Pulmonary artery endothelial cell (primary cell): ENCODE results near the gene PAWR. TPM values are rescaled to one million over a fixed set of nuclear protein-coding genes. Genes with fewer than 3 reads are reported as not detected.

Experiments
- DNase-seq: peaks from one replicate; pipeline ENCODE4 v3.0.0-alpha.2; 2011; ENCODE audit warnings: low read depth, low spot score
- total RNA-seq: library from RNA; depleted of rRNA; stranded (reverse); fragments of >200 nt; gene quantifications from 2 replicates; pipeline ENCODE4 v1.2.3, GENCODE V29; 2014

PAWR gene, protein sequence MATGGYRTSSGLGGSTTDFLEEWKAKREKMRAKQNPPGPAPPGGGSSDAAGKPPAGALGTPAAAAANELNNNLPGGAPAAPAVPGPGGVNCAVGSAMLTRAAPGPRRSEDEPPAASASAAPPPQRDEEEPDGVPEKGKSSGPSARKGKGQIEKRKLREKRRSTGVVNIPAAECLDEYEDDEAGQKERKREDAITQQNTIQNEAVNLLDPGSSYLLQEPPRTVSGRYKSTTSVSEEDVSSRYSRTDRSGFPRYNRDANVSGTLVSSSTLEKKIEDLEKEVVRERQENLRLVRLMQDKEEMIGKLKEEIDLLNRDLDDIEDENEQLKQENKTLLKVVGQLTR
- 99.3 and 123 TPM in 2 replicates for total RNA-seq

DNA sequence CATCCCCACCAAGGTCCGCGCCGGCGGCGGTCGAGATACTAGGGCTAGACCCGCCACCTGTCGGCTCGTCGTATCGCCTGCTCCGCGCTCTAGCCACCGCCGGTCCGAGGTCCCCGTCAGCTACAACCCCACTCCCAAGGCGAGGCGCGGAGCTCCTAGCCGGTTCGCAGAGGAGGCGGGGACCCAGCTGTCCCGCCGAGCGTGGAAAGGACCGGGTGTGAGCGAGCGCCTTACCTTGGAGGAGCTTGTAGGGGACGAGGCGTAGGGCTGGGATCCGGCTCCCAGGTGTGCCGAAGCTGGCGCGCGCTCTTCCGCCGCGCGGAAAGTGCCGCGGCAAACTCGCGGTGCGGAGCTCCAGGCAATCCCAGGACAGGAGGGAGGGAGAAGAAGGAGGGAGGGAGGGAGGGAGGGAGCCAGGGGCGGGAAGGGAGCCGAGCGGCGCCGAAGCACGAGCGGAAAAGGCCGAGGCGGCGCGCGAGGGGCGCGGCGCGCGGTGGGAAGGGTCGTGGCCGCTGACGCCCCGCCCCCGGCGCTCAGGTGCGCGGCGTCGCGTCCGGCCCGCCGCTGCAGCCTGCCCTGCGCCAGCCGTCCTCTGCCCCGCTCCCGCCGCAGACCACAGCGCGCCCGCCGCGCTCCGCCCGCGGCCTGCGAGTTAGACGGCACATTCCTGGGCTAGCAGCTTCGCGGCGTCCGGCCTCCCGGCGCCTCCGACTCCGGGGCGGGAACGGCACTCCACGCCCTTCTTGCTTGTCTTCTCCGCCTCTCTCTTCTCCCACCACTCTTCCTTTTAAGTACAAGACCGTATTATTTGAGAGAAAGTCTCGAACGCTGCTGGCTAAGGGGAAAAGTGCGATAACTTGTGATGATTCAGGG is at the start of gene PAWR:
Gene PAWR (minus strand): TSS at position 327 of the 873 bp plus-strand sequence. CDS start 720 bp downstream, outside the sequence.
- peak; percentile 43 for DNase-seq

DNA sequence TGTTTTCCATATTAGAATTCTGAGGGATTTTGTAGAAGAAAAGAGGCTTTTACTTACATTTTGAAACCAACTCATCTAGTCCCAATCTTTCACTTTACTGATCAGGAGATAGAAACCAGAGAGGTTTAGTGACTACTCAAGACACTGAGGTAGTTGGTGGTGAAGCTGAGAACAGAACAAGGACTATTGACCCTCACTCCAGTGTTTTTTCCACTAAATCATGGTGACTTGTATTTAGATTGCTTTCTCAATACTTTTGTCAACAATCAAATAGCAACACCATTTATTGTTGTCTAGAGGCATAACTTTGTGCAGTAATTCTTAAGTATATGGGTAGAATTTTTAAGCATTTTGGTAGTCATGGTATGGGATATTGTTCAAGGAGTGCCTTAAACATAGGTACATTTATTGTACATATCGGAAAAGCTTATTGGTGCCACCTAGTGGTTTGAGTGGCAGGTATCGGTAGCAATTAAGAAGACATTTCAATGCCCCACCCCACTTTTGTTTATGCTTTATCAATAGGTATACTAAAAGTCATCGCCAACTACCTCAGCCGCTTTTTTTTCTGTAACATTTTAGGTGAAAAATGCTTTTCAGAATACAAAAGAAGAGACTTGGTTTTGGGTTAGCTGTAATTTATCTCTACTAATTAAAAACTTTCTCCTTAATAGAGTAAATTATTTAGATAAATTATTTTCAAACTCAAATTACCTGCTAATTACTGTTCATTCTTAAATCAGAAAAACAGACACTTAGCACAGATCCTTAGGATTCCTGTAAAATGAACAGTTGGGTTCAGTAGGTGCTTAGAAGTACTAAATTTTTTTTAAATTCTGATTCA is 47.3 kb upstream of the PAWR start:
- DNase-seq = peak; percentile 32

DNA sequence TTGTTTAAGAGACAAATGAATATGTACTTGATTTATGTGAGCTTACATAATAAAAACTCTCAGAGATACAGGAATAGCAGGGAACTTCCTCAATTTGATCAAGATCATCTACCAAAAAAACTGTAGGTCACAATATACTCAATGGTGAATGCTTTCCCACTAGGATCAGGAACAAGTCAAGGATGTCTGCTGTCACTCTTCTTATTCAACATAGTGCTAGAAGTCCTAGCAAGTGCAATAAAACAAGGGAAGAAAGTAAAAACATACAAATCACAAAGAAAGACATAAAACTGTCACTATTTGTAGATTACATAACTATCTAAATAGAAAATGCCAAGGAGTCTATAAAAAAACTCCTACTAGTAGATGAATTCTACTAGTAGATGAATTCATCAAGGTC is 41.9 kb upstream of the PAWR start:
- no peak for DNase-seq

DNA sequence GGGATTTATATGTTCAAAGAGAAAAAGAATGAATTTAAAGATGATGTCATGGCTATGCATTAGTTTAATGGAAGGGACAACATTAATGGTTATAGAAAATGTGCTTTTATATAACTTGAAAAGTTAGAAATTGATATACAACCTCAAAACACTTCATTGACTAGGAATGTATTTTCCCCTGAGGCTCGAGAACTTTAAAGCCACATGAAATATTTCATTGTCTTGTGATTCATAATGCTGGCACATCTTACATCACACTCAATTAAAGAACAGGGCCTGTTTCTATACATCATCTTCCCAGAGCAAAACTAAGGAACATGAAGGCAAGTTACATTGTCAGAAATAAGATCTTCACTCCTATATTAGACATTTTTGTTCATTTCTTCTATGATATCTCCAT is 35.2 kb upstream of the PAWR start:
- no peak for DNase-seq

DNA sequence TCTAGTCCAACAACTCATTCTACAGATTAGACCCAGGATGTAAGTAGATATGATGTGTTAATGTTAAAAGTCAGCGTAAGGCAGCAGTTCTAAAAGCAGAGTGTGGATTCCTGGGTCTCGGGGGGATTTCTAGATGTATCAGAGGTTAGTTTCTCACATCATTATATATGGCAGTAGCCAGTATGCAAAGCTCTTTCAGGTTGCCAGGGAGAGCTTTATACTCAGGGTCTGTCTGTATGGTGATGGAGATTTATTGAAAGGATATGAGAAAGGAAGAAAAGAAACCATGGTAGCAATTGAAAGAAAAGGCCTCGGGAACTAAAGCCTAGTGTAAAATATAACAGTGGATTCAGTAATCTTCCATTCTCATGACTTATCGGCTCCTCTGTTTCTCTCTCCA is 26.2 kb upstream of the PAWR start:
- DNase-seq = no peak

DNA sequence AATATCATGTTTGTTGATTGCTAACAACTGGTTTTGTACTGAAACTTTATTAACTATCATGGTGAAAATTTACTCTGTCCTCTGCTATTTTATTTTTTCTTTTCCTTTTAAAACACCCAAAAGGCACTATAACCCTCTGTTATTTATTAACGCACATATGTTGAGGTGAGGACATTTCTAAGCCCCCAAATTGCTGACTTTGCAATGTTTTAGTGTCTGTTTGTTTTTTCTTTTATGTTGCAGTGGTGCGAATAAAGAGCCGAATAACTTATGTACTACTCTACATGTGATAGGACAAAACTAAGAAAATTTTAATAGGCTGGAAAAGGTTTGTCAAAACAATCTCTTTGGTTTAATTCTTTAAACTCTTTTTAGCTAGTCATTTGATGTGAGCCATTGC is 24.5 kb upstream of the PAWR start:
- no peak for DNase-seq

DNA sequence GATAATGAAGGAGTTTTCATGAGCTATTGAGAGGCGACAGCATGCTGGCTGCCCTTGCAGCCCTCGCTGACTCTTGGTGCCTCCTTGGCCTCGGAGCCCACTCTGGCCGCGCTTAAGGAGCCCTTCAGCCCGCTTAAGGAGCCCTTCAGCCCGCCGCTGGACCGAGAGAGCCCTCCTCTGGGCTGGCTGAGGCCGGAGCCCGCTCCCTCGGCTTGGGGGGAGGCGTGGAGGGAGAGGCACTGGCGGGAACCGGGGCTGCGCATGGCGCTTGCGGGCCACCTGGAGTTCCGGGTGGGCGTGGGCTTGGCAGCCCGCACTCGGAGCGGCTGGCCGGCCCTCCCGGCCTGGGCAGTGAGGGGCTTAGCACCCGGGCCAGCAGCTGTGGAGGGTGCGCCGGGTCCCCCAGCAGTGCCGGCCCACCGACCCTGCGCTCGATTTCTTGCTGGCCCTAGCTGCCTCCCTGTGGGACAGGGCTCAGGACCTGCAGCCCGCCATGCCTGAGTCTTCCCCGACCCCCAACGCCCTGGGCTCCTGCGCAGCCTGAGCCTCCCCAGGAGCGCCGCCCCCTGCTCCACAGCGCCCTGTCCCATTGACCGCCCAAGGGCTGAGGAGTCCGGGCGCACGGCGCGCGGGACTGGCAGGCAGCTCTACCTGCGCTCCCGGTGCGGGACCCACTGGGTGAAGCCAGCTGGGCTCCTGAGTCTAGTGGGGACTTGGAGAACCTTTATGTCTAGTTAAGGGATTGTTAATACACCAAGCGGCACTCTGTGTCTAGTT is 20.1 kb upstream of the PAWR start:
- DNase-seq = no peak

DNA sequence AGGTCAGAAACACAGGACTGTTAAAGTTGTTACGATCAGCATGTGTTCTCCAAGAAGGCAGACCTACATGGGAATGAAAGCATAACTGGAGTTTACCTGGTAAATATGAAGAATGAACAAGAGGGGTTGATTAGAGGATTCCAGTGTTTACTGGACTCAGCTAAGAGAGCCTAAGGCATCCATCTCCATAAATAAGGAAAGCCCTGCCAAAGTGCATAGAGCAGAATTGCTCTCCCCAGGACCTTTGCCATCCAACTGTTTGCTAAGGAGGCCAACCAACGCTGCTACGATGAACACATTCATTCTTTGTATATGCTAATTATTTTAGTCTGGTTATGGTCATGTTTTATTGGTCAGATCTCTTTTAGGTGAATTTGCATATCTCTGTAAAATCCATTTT is 17.1 kb upstream of the PAWR start:
- no peak for DNase-seq

DNA sequence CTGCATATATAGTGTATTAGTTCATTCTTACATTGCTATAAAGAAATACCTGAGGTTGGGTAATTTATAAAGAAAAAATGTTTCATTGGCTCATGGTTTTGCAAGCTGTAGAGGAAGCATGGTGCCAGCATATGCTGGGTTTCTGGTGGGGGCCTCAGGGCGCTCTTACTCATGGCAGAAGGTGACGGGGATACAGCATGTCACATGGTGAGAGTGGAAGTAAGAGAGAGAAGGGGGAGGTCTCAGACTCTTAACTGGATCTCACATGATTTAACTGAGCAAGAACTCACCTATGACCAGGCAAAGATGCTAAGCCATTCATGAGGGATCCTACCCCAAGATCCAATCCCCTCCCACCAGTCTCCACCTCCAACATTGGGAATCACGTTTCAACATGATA is 15.9 kb upstream of the PAWR start:
- no peak for DNase-seq

DNA sequence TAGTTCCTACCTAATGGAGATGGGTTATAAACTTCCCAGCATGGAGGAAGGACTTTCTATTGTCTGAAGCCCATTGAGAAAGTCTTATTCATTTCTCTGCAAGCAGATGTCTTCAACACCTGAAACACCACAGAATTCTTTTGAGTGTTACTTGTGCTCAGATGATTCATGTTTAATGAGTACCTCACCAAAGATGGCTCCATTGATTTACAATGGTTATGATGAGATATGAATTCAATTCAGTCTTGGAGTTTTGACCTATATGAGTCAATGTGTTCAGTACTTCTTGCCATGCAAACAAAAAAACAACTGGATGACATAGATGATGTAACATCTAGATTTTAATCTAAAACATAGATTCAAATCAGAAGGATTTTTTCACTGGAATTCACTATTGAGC is 15.4 kb upstream of the PAWR start:
- DNase-seq = no peak

DNA sequence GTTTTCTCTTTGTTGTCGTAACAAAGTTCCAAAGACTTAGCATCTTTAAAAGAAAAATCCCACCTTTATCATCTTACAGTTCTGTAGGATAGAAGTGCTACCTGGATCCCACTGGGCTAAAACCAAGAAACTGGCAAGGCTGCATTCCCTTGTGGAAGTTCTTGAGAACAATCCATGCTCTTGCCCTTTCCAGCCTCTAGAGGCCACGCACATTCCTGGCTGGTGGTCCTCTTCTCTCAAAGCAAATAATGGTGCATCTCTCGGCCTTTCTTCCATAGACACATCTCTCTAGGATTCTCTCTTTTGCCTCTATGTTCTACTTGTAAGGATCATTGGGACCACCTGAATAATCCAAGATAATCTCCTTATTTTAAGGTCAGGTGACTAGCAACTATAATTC is 8.2 kb upstream of the PAWR start:
- DNase-seq = no peak

DNA sequence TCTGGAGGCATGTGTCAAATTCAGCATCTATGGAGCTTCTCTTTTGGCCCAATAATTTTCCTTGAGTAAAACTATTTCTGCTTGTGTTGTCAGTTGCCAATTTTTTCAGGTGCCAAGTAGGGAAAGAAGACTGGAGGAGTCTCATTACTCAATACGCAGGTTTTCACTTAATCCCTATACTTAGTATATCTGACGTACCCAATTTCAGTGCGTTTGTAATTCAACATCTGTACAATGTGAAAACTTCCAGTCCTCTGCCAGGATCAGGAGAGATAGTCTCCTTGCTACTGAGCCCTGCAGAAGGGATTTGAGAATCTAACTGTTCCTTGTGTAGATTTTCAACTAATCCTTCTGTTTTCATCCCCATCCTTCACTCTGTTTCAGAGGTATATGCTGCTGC is 5.7 kb upstream of the PAWR start:
- DNase-seq = no peak

DNA sequence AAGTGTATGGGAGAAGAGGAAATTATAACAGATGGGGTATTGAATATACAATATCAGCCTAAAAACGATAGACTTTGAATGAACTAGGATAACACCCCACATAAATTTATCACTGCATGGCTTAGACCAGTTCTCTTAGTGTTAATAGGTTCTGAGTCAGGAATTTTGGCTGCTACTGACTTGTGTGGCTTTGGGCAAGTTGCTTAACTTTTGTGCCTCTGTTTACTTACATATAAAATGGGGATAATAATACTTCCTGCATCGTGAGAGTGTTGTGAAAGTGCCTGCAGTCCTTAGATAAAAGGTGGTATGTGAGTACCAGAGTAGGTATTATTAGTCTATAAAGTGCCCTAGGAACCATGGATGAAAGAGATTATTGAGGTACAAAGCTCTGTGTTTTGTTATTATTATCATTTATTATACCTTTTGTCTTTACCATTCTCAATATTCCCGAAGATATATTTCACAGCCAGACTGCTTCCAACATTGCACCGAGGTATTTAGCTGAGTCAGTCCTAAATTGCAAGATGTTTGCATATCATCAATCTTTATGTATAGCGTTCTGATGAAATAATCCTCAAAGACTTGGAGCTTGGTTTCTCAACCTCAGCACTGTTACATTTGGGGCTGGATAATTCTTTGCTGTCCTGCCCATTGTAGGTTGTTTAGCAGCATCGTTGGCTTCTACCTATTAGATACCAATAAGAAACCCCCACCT is 2.3 kb upstream of the PAWR start:
- no peak for DNase-seq

DNA sequence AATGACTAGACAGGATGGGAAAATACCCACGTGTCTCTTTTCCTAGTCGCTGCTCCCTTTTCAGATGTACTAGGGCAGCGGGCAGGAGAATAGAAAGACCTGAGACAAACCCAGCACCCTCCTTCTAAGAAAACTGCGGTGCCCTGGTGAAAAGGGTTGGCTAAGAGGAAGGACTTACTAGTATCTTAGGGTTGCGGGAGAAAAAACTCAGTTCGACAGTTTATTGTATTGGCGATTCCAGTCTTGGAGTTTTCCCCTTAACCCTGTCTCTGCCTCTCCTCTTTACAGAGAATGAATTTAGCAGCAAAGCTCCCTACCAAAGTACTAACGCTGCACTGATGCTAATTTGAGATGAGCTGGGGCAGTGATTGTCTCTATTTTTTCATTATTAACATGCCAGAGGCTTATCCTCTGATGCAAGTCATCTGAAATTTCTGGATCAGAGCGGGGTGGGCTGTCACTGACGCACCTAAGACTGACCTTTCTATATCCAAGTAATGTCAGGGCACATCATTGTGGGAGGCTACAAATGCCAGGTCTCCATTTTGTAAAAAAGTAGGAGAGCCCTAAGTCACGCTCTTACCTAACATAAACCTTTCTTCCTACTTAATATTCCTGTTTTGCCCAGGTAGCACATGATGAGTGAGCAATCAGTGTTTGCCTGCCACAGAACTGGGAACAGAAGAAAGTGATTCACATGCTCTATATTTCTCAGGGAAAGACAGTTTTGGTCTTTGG is 916 bp upstream of the PAWR start:
- no peak for DNase-seq

DNA sequence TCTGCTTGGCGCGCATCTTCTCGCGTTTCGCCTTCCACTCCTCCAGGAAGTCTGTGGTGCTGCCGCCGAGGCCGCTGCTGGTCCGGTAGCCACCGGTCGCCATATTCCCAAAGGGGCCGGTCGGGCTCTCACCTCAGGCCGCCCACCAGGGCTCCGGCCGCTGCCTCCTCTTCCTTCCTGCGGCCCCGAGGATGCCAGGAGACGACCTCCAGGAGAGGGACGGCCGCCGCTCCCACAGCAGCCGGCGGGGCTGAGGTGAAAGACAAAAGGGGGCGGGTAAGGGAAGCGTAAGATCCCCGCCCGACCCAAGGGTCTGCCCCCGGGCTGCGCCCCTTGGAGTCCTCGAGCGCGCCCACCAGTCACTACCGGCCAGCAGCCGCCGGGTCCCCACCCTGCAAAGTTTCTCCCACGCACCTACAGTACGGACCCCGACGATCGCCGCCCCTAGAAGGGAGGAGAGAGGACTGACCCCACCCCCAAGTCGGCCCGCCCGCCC is 574 bp downstream of the PAWR start:
- peak; percentile 3 for DNase-seq

DNA sequence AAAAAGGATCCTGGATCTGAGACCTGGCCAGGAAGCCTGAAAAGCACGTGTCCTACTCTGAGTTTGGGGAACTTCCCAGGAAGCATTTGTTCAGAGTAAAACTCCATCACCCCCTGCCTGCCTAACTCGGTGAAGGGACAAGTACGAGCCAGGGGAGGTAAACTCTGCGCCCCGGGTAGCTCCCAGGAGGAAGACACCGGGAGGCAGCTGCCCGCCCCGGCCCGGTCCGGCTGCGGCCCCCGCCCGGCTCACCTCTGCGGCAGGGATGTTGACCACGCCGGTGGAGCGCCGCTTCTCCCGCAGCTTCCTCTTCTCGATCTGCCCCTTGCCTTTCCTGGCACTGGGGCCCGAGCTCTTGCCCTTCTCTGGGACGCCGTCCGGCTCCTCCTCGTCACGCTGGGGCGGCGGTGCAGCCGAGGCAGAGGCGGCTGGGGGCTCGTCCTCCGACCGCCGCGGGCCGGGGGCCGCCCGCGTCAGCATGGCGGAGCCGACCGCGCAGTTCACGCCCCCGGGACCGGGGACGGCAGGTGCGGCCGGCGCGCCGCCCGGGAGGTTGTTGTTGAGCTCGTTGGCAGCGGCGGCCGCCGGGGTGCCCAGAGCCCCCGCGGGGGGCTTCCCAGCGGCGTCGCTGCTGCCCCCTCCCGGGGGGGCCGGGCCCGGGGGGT is 1.2 kb downstream of the PAWR start:
- DNase-seq = no peak

DNA sequence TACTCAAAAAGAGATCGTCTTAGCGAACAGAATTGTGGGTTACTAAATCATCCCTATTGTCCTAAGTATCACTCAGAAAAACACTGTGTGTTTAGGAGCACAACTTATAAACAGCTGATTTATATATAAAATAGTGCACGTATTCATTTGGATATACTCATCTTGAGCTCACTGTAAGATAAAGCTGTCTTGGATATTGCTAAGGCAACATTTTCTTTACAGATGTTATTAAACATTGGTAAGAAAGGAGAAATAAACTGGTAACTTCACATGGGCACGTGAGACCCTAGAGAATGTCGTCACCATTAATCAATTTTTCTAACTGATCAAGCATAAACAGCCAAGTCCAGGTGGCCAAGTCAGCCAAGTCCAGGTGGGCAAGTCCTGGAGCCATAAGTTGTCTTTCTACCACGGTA is 1.7 kb downstream of the PAWR start:
- no peak for DNase-seq

DNA sequence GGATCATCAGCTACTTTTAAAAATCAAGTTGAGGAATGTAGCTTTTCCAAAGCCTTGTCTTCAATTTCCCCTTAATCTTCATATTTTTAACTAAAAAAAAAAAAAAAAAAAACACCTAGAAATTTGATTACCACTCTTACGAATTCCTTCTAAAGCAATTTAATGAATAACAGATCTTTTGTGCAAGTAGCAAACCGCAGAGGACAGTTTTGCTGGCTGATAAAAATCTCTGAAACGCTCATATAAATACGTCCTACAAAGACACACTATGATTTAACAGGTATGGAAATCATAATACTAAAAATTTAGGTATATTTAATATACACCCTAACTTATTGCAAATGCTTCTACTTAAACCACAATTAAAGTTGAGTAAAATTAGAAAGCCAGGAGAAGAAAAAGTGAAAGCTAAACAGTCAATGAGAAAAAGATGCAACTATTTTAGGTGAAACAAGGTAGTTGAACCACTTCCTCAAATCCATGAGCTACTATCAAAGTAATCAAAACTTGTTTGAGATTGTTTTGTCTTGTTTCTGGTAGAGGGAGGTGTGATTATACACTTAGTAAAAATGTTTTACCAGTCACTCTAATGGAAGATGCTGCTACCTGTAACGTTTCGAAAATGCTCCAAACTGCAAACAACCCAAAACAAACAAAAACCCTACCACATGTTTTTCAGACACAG is 2.2 kb downstream of the PAWR start:
- DNase-seq = no peak
